Choroid plexus epithelial cell (primary cell): ENCODE measurements around the gene OR12D2.
"Not testable (repeated sequence)": the region's sequence is repeated elsewhere in the genome, so short reads cannot be mapped to it uniquely, and the experiment has no call there.

Experiments
- DNase-seq: peaks from one replicate; pipeline ENCODE4 v3.0.0-alpha.2; 2010; ENCODE audit warnings: low read depth
- H3K4me3 ChIP-seq: 2 replicates; pipeline ENCODE4 v1.5.1; 2011; ENCODE audit warnings: low read depth, mild to moderate bottlenecking, control low read depth, low read length, moderate library complexity
- CTCF ChIP-seq: conservative IDR thresholded peaks from 2 replicates; pipeline ENCODE4 v1.5.1; 2011; ENCODE audit warnings: low read depth, mild to moderate bottlenecking, control low read depth, inconsistent platforms, low read length, moderate library complexity

The OR12D2 gene

GRCh38 chr6:29395331-29395730 is at the start of gene OR12D2:
Gene OR12D2, plus strand, starts transcription at chr6:29395631. Its CDS starts 1,069 bp downstream, at chr6:29396700.
- H3K4me3 ChIP-seq, result no peak within 1 kb of the TSS
- no peak for DNase-seq
- TF ChIP-seq CTCF, result no peak

- H3K4me3 ChIP-seq, DNase-seq: not testable (repeated sequence)
Observed at GRCh38 chr6:29349348-29349747, 46.1 kb upstream of the OR12D2 start.

GRCh38 chr6:29354980-29355379 is 40.5 kb upstream of the OR12D2 start:
- no peak for DNase-seq
- TF ChIP-seq CTCF, result no peak
- no peak overlapping the region for H3K4me3 ChIP-seq

- no peak for DNase-seq
- no peak for TF ChIP-seq CTCF
- no peak overlapping the region for H3K4me3 ChIP-seq
Observed at GRCh38 chr6:29355603-29356002, 39.8 kb upstream of the OR12D2 start.

- H3K4me3 ChIP-seq, result no peak within 1 kb of the TSS
- DNase-seq, result no peak
- no peak for TF ChIP-seq CTCF
Observed at GRCh38 chr6:29368765-29369164, 26.7 kb upstream of the OR12D2 start, which contains the start of gene OR5V1. Gene OR5V1, minus strand, starts transcription at chr6:29368865. Its CDS starts 12,670 bp downstream, at chr6:29356195.

- DNase-seq, result no peak
- H3K4me3 ChIP-seq, result no peak within 1 kb of the TSS
- no peak for TF ChIP-seq CTCF
Observed at GRCh38 chr6:29375191-29375590, 20.2 kb upstream of the OR12D2 start, which contains the start of gene OR12D3. Gene OR12D3, minus strand, starts transcription at chr6:29375291. Its CDS starts 4 bp downstream, at chr6:29375287.

GRCh38 chr6:29376003-29376402 is 19.4 kb upstream of the OR12D2 start:
- DNase-seq, result peak; percentile 23
- peak; percentile 20 for TF ChIP-seq CTCF
- H3K4me3 ChIP-seq, result no peak overlapping the region

GRCh38 chr6:29388533-29388932 is 6.9 kb upstream of the OR12D2 start:
- no peak for TF ChIP-seq CTCF
- H3K4me3 ChIP-seq, result no peak overlapping the region
- DNase-seq, result no peak
